Hematopoietic multipotent progenitor cell treated with erythropoietin and hydrocortisone succinate and interleukin-3 and kit ligand, for 6 days (in vitro differentiated cells): Measurements from ENCODE around the gene SLC4A9.

ENCODE experiments used
- DNase-seq: peaks from one replicate; pipeline ENCODE4 v3.0.0-alpha.2; 2015

SLC4A9 gene

GRCh38 chr5:140363631-140364471 is 3.9 kb downstream of the SLC4A9 start:
- DNase-seq, result no peak

- DNase-seq, result no peak
Measured at GRCh38 chr5:140364472-140364765, 4.4 kb downstream of the SLC4A9 start.

- no peak for DNase-seq
Measured at GRCh38 chr5:140365282-140365681, 5.3 kb downstream of the SLC4A9 start.

DNA sequence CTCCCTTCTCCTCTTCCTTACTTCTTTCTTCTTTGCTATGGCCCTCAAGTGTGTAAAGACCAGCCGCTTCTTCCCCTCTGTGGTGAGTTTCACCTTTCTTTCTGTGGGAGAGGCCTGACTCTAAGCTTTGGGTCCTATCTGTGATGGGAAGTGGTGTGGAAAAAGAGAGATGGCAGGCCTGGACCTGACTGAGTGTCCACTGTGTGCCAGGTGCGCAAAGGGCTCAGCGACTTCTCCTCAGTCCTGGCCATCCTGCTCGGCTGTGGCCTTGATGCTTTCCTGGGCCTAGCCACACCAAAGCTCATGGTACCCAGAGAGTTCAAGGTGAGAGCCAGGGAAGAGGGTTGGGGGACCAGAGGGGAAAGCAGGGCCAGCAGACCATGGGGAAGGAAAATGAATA is 5.9 kb downstream of the SLC4A9 start:
- DNase-seq, result no peak

DNA sequence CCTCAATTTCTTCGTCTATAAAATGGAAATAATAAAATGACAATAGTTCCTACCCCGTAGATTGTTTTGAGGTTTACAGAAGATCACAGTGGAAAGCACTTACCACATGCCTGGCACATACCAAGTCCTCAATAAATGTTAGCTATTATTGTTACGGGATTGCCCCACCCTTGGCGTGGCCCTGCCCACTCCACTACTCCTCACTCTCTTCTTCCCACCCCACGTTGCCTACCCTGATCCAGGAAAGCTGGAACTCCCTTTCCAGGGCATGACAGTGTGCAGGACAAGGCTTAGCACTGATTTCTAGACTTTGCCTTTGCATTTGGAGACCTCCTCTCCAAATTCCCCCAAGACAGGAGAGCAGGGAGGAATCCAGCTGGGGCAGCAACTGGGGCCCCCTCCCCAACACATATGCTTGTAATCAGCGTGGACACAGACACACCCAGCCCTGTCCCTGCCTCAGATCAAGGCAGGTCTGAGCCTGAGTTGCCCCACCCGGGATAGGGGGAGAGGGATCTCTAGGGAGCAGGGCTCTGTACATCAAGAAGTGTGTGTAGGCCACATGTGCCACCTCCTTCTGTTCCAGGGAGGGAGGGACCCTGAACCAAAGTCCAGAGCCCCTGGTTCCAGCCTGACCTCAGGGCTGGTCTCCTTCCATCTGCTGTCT is 6.7 kb downstream of the SLC4A9 start:
- no peak for DNase-seq

GRCh38 chr5:140367256-140368013 is 7.4 kb downstream of the SLC4A9 start:
- DNase-seq, result no peak

DNA sequence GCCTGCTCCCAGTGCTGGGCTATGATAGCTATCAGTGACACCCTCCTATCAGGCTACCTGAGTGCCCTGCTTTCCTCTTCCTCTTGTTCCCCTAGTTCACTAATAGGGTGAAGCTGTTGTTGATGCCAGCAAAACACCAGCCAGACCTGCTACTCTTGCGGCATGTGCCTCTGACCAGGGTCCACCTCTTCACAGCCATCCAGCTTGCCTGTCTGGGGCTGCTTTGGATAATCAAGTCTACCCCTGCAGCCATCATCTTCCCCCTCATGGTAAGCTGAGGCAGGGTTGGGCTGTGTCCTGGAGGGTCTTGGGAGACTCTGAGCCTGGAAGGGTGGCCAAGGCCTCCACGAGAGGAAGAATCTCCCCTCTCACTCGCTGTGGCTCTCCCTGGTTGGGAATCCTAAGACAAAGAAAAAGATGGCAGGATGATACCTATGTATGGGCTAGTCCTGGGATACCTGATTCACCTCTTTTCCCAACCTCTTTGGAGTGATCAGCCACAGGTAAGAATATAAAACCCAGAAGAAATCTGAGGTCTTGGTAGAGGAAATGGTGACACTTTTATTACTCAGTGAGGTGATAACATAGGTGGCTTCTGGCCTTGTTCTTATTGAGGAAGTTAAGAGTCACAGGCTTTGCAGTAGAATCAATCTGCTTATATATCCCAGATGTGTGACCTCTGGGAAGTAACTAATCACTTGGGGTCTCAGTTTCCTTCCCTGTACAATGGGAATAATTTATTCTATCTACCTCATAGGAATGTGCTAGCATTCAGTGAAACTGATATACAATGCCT is 11.6 kb downstream of the SLC4A9 start:
- no peak for DNase-seq

GRCh38 chr5:140372971-140373487 is 13.0 kb downstream of the SLC4A9 start:
- DNase-seq, result peak; percentile 73

- no peak for DNase-seq
Measured at GRCh38 chr5:140381351-140381750, 21.4 kb downstream of the SLC4A9 start.

DNA sequence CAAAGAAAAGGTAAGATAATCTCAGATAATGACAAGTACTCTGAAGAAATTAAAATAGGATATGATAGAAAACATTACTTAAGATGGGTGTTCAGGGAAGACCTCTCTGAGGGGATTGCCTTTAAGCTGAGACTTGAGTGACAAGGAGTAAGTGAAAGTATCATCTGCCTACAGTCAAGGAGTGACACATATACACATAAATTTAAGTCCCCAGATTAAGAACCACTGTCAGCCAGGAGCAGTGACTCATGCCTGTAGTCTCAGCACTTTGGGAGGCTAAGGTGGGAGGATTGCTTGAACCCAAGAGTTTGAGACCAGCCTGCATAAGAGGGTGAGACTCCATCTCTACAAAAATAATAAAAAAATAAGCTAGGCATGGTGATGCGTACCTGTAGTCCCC is 22.0 kb downstream of the SLC4A9 start:
- DNase-seq, result no peak

- no peak for DNase-seq
Measured at GRCh38 chr5:140382866-140383265, 22.9 kb downstream of the SLC4A9 start.

- no peak for DNase-seq
Measured at GRCh38 chr5:140383300-140383699, 23.3 kb downstream of the SLC4A9 start.

- DNase-seq, result no peak
Measured at GRCh38 chr5:140388052-140388451, 28.1 kb downstream of the SLC4A9 start.

DNA sequence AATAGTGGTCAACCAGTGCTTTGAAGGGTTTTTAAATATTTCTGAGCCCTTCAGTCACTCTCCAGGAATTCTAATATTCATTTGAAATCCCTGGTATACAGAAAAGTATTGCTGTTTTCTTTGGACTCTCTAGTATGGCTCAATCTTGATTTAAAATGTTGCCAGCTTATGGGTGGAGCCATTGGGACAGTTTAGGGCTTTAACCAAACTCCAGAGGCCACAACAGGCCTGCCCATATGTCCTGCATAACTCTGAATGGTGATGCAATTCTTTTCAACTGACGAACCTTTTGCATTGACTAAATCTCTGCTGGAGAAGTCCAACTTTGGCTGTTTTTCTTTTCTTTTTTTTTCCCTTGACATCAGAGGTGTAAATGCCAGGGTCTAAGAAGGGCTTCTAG is 31.3 kb downstream of the SLC4A9 start:
- DNase-seq, result peak; percentile 35

GRCh38 chr5:140391732-140392131 is 31.7 kb downstream of the SLC4A9 start:
- no peak for DNase-seq

DNA sequence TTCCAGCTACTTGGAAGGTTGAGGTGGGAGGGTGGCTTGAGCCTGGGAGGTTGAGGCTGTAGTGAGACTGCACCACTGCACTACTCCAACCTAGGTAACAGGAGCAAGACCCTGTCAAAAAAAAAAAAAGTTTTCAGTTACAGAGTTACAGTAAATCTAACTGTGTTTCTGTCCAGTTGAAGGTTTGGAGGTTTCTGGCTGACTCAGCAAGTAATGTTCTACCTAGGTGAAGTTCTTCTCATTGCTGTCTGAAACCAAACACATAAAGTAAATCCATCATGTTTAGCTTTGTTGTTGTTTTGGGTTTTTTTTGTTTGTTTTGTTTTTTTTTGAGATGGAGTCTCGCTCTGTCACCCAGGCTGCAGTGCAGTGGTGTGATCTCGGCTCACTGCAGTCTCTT is 33.7 kb downstream of the SLC4A9 start:
- DNase-seq, result no peak

GRCh38 chr5:140398379-140398811 is 38.4 kb downstream of the SLC4A9 start:
- DNase-seq, result no peak

GRCh38 chr5:140399979-140400729 is 40.2 kb downstream of the SLC4A9 start:
- peak; percentile 66 for DNase-seq

GRCh38 chr5:140400730-140401361 is 40.9 kb downstream of the SLC4A9 start:
- DNase-seq, result peak; percentile 97

- DNase-seq, result peak; percentile 100
Measured at GRCh38 chr5:140401362-140402257, 41.6 kb downstream of the SLC4A9 start, which contains the start of gene ANKHD1. Gene ANKHD1, plus strand, starts transcription at chr5:140401833. Its CDS starts 135 bp downstream, at chr5:140401968.
